Left lung (tissue), 10 donors: Measurements from ENCODE around the gene DHRSX. TPM values are rescaled to one million over a fixed set of nuclear protein-coding genes. Genes with fewer than 3 reads are reported as not detected.

ENCODE experiments used
- ATAC-seq: fragments of 200-7000 bp; cut with Tn5 transposase; one replicate; pipeline ENCODE4 v1.9.1; 2020; ENCODE audit warnings: moderate library complexity
- DNase-seq, 4 donors: peaks; one replicate each; pipeline ENCODE4 v3.0.0-alpha.2; 2013 to 2020
- H3K27ac ChIP-seq, 2 donors: fragments of 200-600 bp; sonication (generic) in 1 of 2; one replicate each; pipeline versions ENCODE4 v1.5.0 to v1.8.0; 2020 to 2021
- H3K27me3 ChIP-seq, 2 donors: fragments of 200-600 bp; sonication (generic) in 1 of 2; one replicate each; pipeline versions ENCODE4 v1.5.0 to v1.8.0; 2020 to 2021
- H3K36me3 ChIP-seq, 2 donors: fragments of 200-600 bp; sonication (generic) in 1 of 2; one replicate each; pipeline versions ENCODE4 v1.5.0 to v1.8.0; 2020 to 2021
- H3K4me1 ChIP-seq, 2 donors: fragments of 200-600 bp; one replicate each; pipeline ENCODE4 v1.8.0; 2021
- H3K4me3 ChIP-seq, 2 donors: fragments of 200-600 bp; sonication (generic) in 1 of 2; one replicate each; pipeline versions ENCODE4 v1.5.0 to v1.8.0; 2020 to 2021; ENCODE audit warnings: mild to moderate bottlenecking in 1 of 2
- H3K9me3 ChIP-seq, 2 donors: fragments of 200-600 bp; sonication (generic) in 1 of 2; one replicate each; pipeline versions ENCODE4 v1.5.0 to v1.8.0; 2020 to 2021
- CTCF ChIP-seq, 2 donors: fragments of 200-600 bp; sonication (generic) in 1 of 2; IDR thresholded peaks; one replicate each; pipeline versions ENCODE4 v1.5.0 to v1.8.0; 2021; ENCODE audit warnings: antibody characterized with exemption in 2 of 2
- intact Hi-C, 2 donors: fragments of 100-400 bp; cut with DNase I; formaldehyde crosslinking; loops; one replicate each; pipeline versions ENCODE4 v1.11.2 to v1.14.2; 2022
- polyA plus RNA-seq, 6 donors: library from polyadenylated mRNA; unstranded; fragments of 120-200 nt; gene quantifications; one replicate each; pipeline ENCODE4 v1.2.1, GENCODE V29; 2013; ENCODE audit not compliant: insufficient read length in 6 of 6
- total RNA-seq, 2 donors: library from RNA; stranded (reverse); fragmentation: NEBNext Ultra II Directional; extraction: Animal tissue kit (Norgen Biotek cat#: 25700); gene quantifications; one replicate each; pipeline ENCODE4 v1.2.1, GENCODE V29; 2021
- donor health status: DM: no; HTN: yes; CAD: no.
- donor health status: DM: no; HTN: no; CAD: no.

DHRSX gene
- total and polyA plus RNA-seq, 8 donors = 20.2 to 31.5 (median 26.8) TPM

- H3K36me3 ChIP-seq = no peaks in the 10 kb centered on the region
- DNase-seq (no peak), ATAC-seq (no peak)
- no peaks in the 10 kb centered on the region for H3K27me3 ChIP-seq
- TF ChIP-seq CTCF (IDR thresholded peaks at IDR 0.05) = no peak
- intact Hi-C loops = no loop called here
- H3K27ac ChIP-seq = no peak overlapping the region
- H3K4me1 ChIP-seq = no peaks in the 10 kb centered on the region
- no peak overlapping the region for H3K4me3 ChIP-seq
- H3K9me3 ChIP-seq = peaks cover 0 to 27% of the 10 kb centered on the region in 2 donors
Observed at GRCh38 chrX:2184089-2184488, 316.7 kb downstream of the DHRSX start.

GRCh38 chrX:2183193-2183725 lies 317.5 kb downstream of the DHRSX start:
- no peaks in the 10 kb centered on the region for H3K4me1 ChIP-seq
- DNase-seq = no peak
- intact Hi-C loops = no loop called here
- no peak overlapping the region for H3K27ac ChIP-seq
- no peaks in the 10 kb centered on the region for H3K27me3 ChIP-seq
- H3K4me3 ChIP-seq = no peak overlapping the region
- ATAC-seq = no peak
- peaks cover 0 to 25% of the 10 kb centered on the region in 2 donors for H3K9me3 ChIP-seq
- no peaks in the 10 kb centered on the region for H3K36me3 ChIP-seq
- TF ChIP-seq CTCF (IDR thresholded peaks at IDR 0.05) = no peak

- no peak for DNase-seq
- no peak for TF ChIP-seq CTCF (IDR thresholded peaks at IDR 0.05)
Observed at GRCh38 chrX:2177541-2177940, 323.2 kb downstream of the DHRSX start.

GRCh38 chrX:2176733-2177132 lies 324.0 kb downstream of the DHRSX start:
- intact Hi-C loops = no loop called here
- DNase-seq = no peak
- no peak overlapping the region for H3K27ac ChIP-seq
- H3K4me3 ChIP-seq = no peak overlapping the region
- no peak for TF ChIP-seq CTCF (IDR thresholded peaks at IDR 0.05)
- H3K4me1 ChIP-seq = no peaks in the 10 kb centered on the region
- H3K36me3 ChIP-seq = no peaks in the 10 kb centered on the region
- ATAC-seq = no peak
- no peaks in the 10 kb centered on the region for H3K27me3 ChIP-seq
- H3K9me3 ChIP-seq = peaks cover 0 to 2% of the 10 kb centered on the region in 2 donors

More at GRCh38 chrX:2177541-2177940, 323.2 kb downstream of the DHRSX start:
- no peak overlapping the region for H3K27ac ChIP-seq
- H3K9me3 ChIP-seq = peaks cover 0 to 2% of the 10 kb centered on the region in 2 donors
- no peaks in the 10 kb centered on the region for H3K4me1 ChIP-seq
- intact Hi-C loops = no loop called here
- no peaks in the 10 kb centered on the region for H3K27me3 ChIP-seq
- no peak for ATAC-seq
- H3K36me3 ChIP-seq = no peaks in the 10 kb centered on the region
- no peak overlapping the region for H3K4me3 ChIP-seq

GRCh38 chrX:2176274-2176673 lies 324.5 kb downstream of the DHRSX start:
- Histone ChIP-seq H3K27me3 (no peaks in the 10 kb centered on the region), H3K27ac (no peak overlapping the region), H3K36me3 (no peaks in the 10 kb centered on the region), H3K4me1 (no peaks in the 10 kb centered on the region), H3K9me3 (peaks cover 0 to 2% of the 10 kb centered on the region in 2 donors), H3K4me3 (no peak overlapping the region)
- no peak for TF ChIP-seq CTCF (IDR thresholded peaks at IDR 0.05)
- intact Hi-C loops = no loop called here
- ATAC-seq (no peak), DNase-seq (no peak)
